ENCODE data around the gene SKI. TPM values are rescaled to one million over a fixed set of nuclear protein-coding genes. Genes with fewer than 3 reads are reported as not detected.

SKI gene
- 63.1 and 67.5 TPM in 2 replicates for total RNA-seq

DNA sequence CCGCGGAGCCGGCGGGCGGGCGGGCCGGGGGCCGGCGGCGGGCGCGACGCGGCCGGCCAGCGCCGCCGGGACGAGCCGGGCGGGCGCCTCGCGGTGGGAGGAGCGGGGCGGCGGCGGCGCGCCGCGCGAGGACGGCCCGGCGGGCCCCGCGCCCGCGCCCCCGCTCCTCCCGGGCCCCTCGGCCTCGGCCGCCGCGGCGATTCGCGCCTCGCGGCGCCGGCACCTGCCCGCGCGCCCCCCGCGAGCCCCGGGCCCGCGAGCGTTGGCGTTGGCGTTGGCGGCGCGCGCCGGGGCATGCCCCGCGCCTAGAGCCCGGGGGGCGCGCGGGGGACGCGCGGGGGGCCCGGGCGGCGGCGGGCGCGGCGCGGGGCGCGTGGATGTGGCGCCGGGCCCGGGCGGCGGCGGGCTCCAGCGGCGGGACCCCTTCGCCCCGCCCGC, at the start of gene SKI:
Gene SKI (plus strand): TSS at position 163 of the 438 bp plus-strand sequence. CDS start 448 bp downstream, outside the sequence.
- intact Hi-C loops (cut with micrococcal nuclease) = no loop called here

DNA sequence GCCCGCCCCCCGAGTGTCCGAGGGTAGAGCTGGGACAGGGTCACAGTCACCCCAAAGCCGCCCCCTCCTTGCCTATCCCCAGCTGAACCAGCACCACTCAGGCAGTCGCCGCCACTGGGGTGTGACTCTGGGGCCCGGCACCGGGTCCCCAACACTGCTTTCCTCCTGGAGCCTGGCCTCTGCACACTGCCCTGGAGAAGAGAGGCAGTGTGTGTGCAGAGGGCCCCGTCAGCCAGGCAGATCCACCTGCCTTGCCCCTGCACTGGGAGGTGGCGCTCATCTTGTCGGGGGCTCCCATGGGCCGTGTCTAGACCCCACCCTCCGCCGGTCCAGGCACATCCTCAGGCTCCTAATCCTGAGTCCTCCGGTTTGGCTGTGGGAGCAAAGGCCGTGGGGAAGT, 49.2 kb upstream of the SKI start:
- intact Hi-C loops (cut with micrococcal nuclease) = loop anchor here (10.0 kb wide), 1 partner anchor 84 kb away; no protein-coding TSS in a partner anchor

- intact Hi-C loops (cut with micrococcal nuclease) = loop anchor here (10.0 kb wide), 1 partner anchor 85 kb away; no protein-coding TSS in a partner anchor
Measured at GRCh38 chr1:2179283-2180013, 48.7 kb upstream of the SKI start.

GRCh38 chr1:2180297-2181245, 47.5 kb upstream of the SKI start:
- intact Hi-C loops (cut with micrococcal nuclease) = no loop called here

DNA sequence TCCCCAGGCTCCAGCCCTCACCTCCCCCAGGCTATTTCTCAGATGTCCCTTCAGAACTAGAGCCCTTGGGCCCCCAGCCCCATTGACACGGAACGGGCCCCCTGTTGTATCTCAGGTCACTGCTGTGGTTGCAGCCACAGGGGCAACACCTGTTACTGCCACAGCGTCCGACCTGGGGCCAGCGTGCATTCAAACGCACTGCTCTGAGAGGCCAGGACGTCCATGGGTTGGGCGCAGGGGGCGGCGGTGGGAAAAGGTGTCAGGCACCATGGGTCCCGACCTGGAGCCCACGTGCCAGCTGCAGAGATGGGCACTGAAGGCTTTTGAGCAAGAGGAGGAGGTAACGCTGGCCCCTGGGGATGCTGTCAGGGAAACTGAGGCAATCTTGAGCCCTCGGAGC, 46.8 kb upstream of the SKI start:
- intact Hi-C loops (cut with micrococcal nuclease) = no loop called here

DNA sequence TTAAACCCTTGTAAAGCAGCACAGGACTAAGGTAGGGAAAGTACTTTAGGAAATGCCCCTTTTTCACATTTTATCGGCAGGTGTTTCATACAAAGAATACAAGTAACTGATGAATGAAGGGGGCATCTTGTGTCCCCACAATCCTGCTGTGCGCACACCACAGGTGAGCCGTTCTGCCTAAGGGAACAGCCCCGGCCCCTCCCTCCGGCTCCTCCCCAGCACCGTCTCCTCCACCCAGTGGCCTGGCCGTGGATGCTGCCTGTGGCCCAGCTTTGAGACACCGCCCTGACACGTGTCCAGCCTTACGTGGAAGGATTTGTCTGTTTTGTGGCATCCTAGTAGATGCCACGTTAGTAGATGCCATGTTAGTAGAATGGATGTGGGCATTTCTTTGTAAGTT, 46.4 kb upstream of the SKI start:
- intact Hi-C loops (cut with micrococcal nuclease) = no loop called here

DNA sequence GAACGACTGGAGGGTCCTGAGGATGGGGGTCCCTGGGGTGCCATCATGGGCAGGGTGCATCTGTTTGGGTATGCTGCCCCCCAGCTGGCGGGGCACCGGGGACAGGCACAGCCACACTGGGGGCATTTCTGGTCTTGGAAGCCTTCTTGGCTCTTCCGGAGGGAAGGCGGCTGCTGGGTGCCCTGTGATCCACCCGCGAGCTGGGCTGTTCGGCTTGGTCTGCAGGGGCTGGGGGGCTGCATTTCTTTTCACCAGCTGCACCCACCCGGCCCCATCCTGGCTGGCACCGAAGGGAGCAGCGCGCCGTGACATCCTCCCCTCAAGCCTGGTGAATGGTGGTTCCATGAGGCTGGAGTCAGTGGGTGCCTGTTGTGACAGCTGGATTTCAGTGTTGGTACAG, 45.7 kb upstream of the SKI start:
- intact Hi-C loops (cut with micrococcal nuclease) = no loop called here

DNA sequence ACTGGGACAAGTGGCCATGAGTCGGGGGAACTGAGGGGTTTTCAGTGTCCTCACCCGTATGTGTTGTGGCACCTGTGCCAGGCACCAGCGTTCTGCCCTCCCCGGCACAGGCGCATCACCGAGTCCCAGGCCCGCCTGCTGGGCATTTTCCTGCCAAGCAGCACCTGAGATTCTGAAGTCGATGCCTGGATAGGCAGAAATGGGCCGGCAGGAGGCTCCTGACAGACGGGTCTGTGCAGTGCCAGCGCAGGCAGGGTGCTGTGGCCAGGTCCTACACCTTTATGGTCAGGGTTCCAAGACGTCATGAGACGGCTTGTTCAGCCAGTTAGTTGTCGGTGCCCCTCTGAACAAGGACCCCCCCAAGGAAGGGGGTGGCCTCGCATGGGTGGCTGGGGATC, 44.2 kb upstream of the SKI start:
- intact Hi-C loops (cut with micrococcal nuclease) = no loop called here

DNA sequence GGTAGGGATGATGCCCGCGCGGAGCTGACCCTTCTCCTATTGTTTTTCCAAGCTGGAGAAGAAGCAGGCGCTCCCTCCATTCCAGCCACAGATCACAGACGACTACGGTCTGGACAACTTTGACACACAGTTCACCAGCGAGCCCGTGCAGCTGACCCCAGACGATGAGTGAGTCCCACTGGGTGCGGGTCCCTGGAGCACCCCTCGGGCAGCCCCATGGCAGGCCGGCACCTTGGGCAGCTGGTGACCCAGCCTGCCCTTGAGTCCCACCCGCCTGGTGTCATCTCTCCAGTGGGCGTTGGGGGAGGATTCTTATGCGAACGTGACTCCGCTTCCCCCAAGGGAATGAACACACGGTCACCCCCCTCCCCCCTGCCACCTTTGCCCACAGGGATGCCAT, 43.6 kb upstream of the SKI start:
- intact Hi-C loops (cut with micrococcal nuclease) = no loop called here

DNA sequence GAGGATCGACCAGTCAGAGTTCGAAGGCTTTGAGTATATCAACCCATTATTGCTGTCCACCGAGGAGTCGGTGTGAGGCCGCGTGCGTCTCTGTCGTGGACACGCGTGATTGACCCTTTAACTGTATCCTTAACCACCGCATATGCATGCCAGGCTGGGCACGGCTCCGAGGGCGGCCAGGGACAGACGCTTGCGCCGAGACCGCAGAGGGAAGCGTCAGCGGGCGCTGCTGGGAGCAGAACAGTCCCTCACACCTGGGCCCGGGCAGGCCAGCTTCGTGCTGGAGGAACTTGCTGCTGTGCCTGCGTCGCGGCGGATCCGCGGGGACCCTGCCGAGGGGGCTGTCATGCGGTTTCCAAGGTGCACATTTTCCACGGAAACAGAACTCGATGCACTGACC, 43.2 kb upstream of the SKI start:
- intact Hi-C loops (cut with micrococcal nuclease) = no loop called here

DNA sequence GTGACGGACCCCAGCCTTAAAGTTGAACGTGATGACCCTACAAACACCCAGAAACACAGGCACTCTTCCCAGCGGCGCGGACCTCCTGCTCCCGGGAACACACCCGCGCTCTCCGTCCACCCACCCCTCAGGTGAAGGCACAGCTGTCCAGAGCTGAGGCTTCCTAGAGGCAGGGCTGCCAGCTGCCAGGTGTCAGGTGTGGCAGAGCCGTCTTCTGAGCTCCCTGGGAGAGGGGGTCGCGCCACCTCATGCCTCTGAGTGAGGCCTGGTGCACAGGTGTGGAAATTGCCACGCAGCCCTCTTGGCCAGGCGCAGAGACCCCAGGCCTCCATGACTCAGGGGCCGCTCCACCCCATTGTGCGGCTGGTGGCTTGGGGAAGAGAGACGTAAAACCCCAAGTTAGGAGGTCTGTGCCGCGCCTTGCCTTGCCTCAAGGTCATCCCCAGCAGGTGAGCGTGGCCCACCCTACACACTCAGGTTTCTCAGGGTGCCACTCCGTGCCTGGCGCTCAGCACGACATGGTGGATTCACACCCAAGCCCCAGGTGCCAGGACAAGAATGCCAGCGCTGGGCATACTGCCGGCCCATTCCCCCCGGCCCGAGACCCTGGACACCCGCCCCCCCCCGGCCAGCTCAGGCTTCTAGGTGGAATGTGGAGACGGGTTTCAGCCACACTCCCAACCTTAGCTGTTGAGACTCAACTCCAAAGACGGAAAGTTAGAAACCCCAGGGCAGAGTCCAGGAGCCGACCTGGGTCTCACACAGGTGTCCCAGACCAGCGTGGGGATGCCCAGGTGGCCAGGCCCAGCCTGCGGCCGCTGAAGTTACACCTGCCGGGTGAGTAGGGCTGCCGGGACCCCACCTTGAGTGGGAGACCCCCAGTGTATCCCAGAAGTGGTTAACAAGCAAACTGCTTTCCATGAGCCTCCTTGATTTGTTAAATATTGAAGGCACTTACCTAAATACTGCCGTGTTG, 42.0 kb upstream of the SKI start:
- intact Hi-C loops (cut with micrococcal nuclease) = no loop called here

- intact Hi-C loops (cut with micrococcal nuclease) = no loop called here
Measured at GRCh38 chr1:2186901-2187300, 41.2 kb upstream of the SKI start.

DNA sequence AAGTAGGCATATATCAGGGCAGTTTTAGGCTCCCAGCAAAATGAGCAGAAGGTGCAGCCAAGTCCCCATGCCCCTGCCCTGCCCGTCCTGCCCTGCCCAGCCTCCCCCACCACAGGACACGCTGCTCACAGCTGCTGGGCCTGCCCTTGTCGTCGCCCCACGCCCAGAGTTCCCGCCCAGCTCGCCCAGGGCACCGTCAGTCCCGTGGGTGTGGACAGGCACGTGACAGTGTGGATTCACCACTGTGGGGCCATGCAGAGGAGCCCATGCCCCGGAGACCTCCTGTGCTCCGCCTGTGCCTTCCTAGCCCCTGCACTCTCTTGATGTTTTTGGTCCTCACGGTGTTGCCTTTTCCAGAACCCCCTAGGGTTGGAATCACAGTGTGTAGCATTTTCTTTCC, 40.5 kb upstream of the SKI start:
- intact Hi-C loops (cut with micrococcal nuclease) = loop anchor here (1.0 kb wide), 1 partner anchor 39 kb away; no protein-coding TSS in a partner anchor

GRCh38 chr1:2188336-2188735, 39.8 kb upstream of the SKI start:
- intact Hi-C loops (cut with micrococcal nuclease) = loop anchor here (1.0 kb wide), 1 partner anchor 40 kb away; no protein-coding TSS in a partner anchor

GRCh38 chr1:2189459-2190425, 38.4 kb upstream of the SKI start:
- intact Hi-C loops (cut with micrococcal nuclease) = loop anchor here (1.0 kb wide), 2 partner anchors 56 to 337 kb away; partner anchors contain the start of gene PANK4

DNA sequence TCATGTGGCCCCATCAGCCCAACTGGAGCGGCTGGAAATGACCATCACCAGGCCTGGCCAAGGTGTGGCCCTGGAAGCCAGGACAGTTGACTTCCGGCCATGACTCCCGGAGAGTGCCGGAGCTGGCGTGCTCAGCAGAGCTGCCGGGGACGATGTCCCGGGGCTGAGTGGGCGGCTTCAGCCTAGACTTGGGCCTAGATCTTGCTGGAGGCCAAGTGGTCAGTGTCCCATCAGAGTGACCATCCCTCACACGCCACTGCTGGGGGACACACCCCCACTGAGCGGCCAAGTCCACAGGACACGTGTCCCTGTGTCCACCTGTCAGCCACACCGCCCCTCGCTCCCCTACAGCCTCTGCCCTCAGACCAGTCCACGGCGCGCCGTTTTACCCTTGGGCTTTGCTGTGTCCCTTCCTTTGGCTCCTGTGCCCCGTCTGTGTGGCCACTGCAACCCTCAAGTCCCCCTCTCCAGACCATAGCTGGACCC, 37.6 kb upstream of the SKI start:
- intact Hi-C loops (cut with micrococcal nuclease) = no loop called here

- intact Hi-C loops (cut with micrococcal nuclease) = no loop called here
Measured at GRCh38 chr1:2192031-2192995, 35.8 kb upstream of the SKI start.

Measured in T-helper 1 cell treated with Interleukin-12 subunit alpha and Interleukin-12 subunit beta and Interleukin-4 antibody, amounts not matched to agents 30 ng/mL and 1 ng/mL, for 36 hours (primary cell).